Stimulated activated CD4-positive, alpha-beta T cell treated with anti-CD3 and anti-CD28 coated beads, Interleukin-15, amount 100 ng/mL, for 24 hours (primary cell): Measurements from ENCODE around the gene THRB.

Experiments used
- DNase-seq: peaks from one replicate; pipeline ENCODE4 v3.0.0-alpha.2; 2020

THRB gene

GRCh38 chr3:24300949-24301348, 193.7 kb downstream of the THRB start:
- no peak for DNase-seq

GRCh38 chr3:24299806-24300626, 194.6 kb downstream of the THRB start:
- no peak for DNase-seq

GRCh38 chr3:24299246-24299805, 195.3 kb downstream of the THRB start:
- no peak for DNase-seq

- no peak for DNase-seq
Measured at GRCh38 chr3:24296441-24297205, 198.0 kb downstream of the THRB start.

GRCh38 chr3:24294150-24294549, 200.5 kb downstream of the THRB start:
- DNase-seq: no peak

- DNase-seq: no peak
Measured at GRCh38 chr3:24291646-24292045, 203.0 kb downstream of the THRB start.

- no peak for DNase-seq
Measured at GRCh38 chr3:24290596-24290995, 204.1 kb downstream of the THRB start.

GRCh38 chr3:24288496-24289236, 206.0 kb downstream of the THRB start:
- DNase-seq: no peak

GRCh38 chr3:24287755-24288450, 206.7 kb downstream of the THRB start:
- no peak for DNase-seq

GRCh38 chr3:24286405-24286804, 208.2 kb downstream of the THRB start:
- no peak for DNase-seq

- DNase-seq: no peak
Measured at GRCh38 chr3:24278543-24278942, 216.1 kb downstream of the THRB start.

GRCh38 chr3:24273491-24273890, 221.2 kb downstream of the THRB start:
- DNase-seq: no peak

GRCh38 chr3:24272875-24273274, 221.8 kb downstream of the THRB start:
- DNase-seq: no peak

GRCh38 chr3:24272408-24272807, 222.2 kb downstream of the THRB start:
- DNase-seq: no peak

GRCh38 chr3:24271228-24271627, 223.4 kb downstream of the THRB start:
- no peak for DNase-seq

- DNase-seq: no peak
Measured at GRCh38 chr3:24270744-24271143, 223.9 kb downstream of the THRB start.

GRCh38 chr3:24270204-24270691, 224.4 kb downstream of the THRB start:
- DNase-seq: no peak

GRCh38 chr3:24264748-24265158, 229.9 kb downstream of the THRB start:
- peak; percentile 5 for DNase-seq

GRCh38 chr3:24264011-24264410, 230.6 kb downstream of the THRB start:
- DNase-seq: no peak

GRCh38 chr3:24263069-24263668, 231.5 kb downstream of the THRB start:
- DNase-seq: no peak

GRCh38 chr3:24261521-24261920, 233.1 kb downstream of the THRB start:
- no peak for DNase-seq
